Neural cell (in vitro differentiated cells): ENCODE measurements around the gene CUL2. TPM values are rescaled to one million over a fixed set of nuclear protein-coding genes. Genes with fewer than 3 reads are reported as not detected.

Experiments
- H2AFZ ChIP-seq: fragments of 200-600, 300-800 bp; sonication (generic), shearing (Covaris generic); 2 replicates; pipeline ENCODE4 v1.6.0; 2014; ENCODE audit warnings: low read depth, mild to moderate bottlenecking, antibody characterized with exemption, low read length, moderate library complexity
- H3F3A ChIP-seq: fragments of 200-600 bp; shearing (Covaris generic); 2 replicates; pipeline ENCODE4 v1.6.1; 2016; ENCODE audit warnings: mild to moderate bottlenecking, moderate library complexity, mixed read lengths, antibody characterized with exemption, low read length; ENCODE audit not compliant: insufficient read depth, poor library complexity, severe bottlenecking
- H3K27ac ChIP-seq: fragments of 200-600, 300-800 bp; sonication (generic), shearing (Covaris generic); 2 replicates; pipeline ENCODE4 v1.5.1; 2014; ENCODE audit warnings: mild to moderate bottlenecking, low read length, moderate library complexity
- H3K27me3 ChIP-seq: fragments of 300-800, 200-600 bp; sonication (generic), shearing (Covaris generic); 2 replicates; pipeline ENCODE4 v1.6.0; 2014; ENCODE audit warnings: mild to moderate bottlenecking, low read depth, low read length, moderate library complexity; ENCODE audit not compliant: insufficient read depth
- H3K36me3 ChIP-seq: fragments of 300-800, 200-600 bp; sonication (generic), shearing (Covaris generic); 2 replicates; pipeline ENCODE4 v1.5.1; 2014; ENCODE audit warnings: mild to moderate bottlenecking, antibody characterized with exemption, low read length, moderate library complexity; ENCODE audit not compliant: insufficient read depth
- H3K4me2 ChIP-seq: fragments of 300-800, 200-600 bp; sonication (generic), shearing (Covaris generic); 2 replicates; pipeline ENCODE4 v1.6.0; 2014; ENCODE audit warnings: mild to moderate bottlenecking, low read length
- H3K4me3 ChIP-seq: fragments of 300-800, 200-600 bp; sonication (generic), shearing (Covaris generic); 2 replicates; pipeline ENCODE4 v1.5.1; 2014; ENCODE audit warnings: mild to moderate bottlenecking, low read length, moderate library complexity
- H3K79me2 ChIP-seq: fragments of 200-600 bp; shearing (Covaris generic); replicated peaks from 2 replicates; pipeline ENCODE4 v1.6.0; 2014; ENCODE audit warnings: mild to moderate bottlenecking, low read length, moderate library complexity; ENCODE audit not compliant: insufficient read depth
- H3K9ac ChIP-seq: fragments of 300-800, 200-600 bp; sonication (generic), shearing (Covaris generic); 2 replicates; pipeline ENCODE4 v1.6.1; 2016; ENCODE audit warnings: mild to moderate bottlenecking, low read length, mixed read lengths
- H3K9me2 ChIP-seq: fragments of 200-600 bp; shearing (Covaris generic); 2 replicates; pipeline ENCODE4 v1.6.1; 2016; ENCODE audit warnings: mild to moderate bottlenecking, low read length, mixed read lengths; ENCODE audit not compliant: insufficient read depth
- H3K9me3 ChIP-seq: fragments of 200-600, 300-800 bp; sonication (generic), shearing (Covaris generic); 2 replicates; pipeline ENCODE4 v1.6.1; 2016; ENCODE audit warnings: mild to moderate bottlenecking, mixed run types, low read length, moderate library complexity, mixed read lengths
- H4K20me1 ChIP-seq: fragments of 200-600 bp; shearing (Covaris generic); 2 replicates; pipeline ENCODE4 v1.6.1; 2016; ENCODE audit warnings: mild to moderate bottlenecking, mixed run types; ENCODE audit not compliant: insufficient read depth
- CTCF ChIP-seq: fragments of 450-650 bp; IDR thresholded peaks from 2 replicates; pipeline ENCODE4 v1.5.1; 2014; ENCODE audit warnings: antibody characterized with exemption, mild to moderate bottlenecking, moderate library complexity; ENCODE audit not compliant: poor library complexity, severe bottlenecking
- EP300 ChIP-seq: fragments of 450-650 bp; conservative IDR thresholded peaks from 2 replicates; pipeline ENCODE4 v1.6.1; 2014; ENCODE audit warnings: antibody characterized with exemption, mild to moderate bottlenecking, moderate library complexity; ENCODE audit not compliant: poor library complexity, severe bottlenecking
- EZH2 ChIP-seq: fragments of 200-600, 300-800 bp; shearing (Covaris generic), sonication (generic); IDR thresholded peaks from 2 replicates; pipeline ENCODE4 v1.6.1; 2014; ENCODE audit warnings: antibody characterized with exemption, low read length, borderline replicate concordance, mild to moderate bottlenecking; ENCODE audit not compliant: insufficient read depth, poor library complexity, severe bottlenecking
- MXI1 ChIP-seq: fragments of 450-650 bp; conservative IDR thresholded peaks from 2 replicates; pipeline ENCODE4 v1.6.1; 2014; ENCODE audit warnings: antibody characterized with exemption, mild to moderate bottlenecking; ENCODE audit not compliant: poor library complexity, severe bottlenecking
- POLR2AphosphoS5 ChIP-seq: IDR thresholded peaks from 2 replicates; pipeline ENCODE4 v1.6.1; 2012
- RAD21 ChIP-seq: fragments of 450-650 bp; conservative IDR thresholded peaks from 2 replicates; pipeline ENCODE4 v1.6.1; 2014; ENCODE audit warnings: antibody characterized with exemption, mild to moderate bottlenecking, moderate library complexity
- REST ChIP-seq: IDR thresholded peaks from 2 replicates; pipeline ENCODE4 v1.6.1; 2012; ENCODE audit warnings: borderline replicate concordance
- SMC3 ChIP-seq: fragments of 450-650 bp; conservative IDR thresholded peaks from 2 replicates; pipeline ENCODE4 v1.6.1; 2014; ENCODE audit warnings: antibody characterized with exemption, mild to moderate bottlenecking, moderate library complexity; ENCODE audit not compliant: poor library complexity
- TAF1 ChIP-seq: IDR thresholded peaks from 2 replicates; pipeline ENCODE4 v1.6.1; 2012; ENCODE audit warnings: low read depth
- polyA plus RNA-seq: library from polyadenylated mRNA; depleted of rRNA; stranded (reverse); fragments of >200 nt; gene quantifications from 2 replicates; pipeline ENCODE4 v1.2.3, GENCODE V29; 2014

CUL2 gene
- polyA plus RNA-seq, 1 donor from 2014 or later, result 40.5 TPM

- no peak overlapping the region for H2AFZ ChIP-seq
- no peaks in the 10 kb centered on the region for H3K36me3 ChIP-seq
- no peaks in the 10 kb centered on the region for H4K20me1 ChIP-seq
- no peaks in the 10 kb centered on the region for H3F3A ChIP-seq
- H3K4me3 ChIP-seq, result no peak overlapping the region
- no peak overlapping the region for H3K27ac ChIP-seq
- no peak for TF ChIP-seq RAD21
- TF ChIP-seq EP300, result no peak
- no peak for TF ChIP-seq CTCF
- no peak for TF ChIP-seq MXI1
- TF ChIP-seq SMC3, result no peak
- TF ChIP-seq REST, result no peak
- TF ChIP-seq TAF1, result no peak
- no peak for TF ChIP-seq EZH2
- TF ChIP-seq POLR2AphosphoS5, result no peak
- H3K9me2 ChIP-seq, result no peaks in the 10 kb centered on the region
- peaks cover 7% of the 10 kb centered on the region for H3K9me3 ChIP-seq
- no peaks in the 10 kb centered on the region for H3K27me3 ChIP-seq
- H3K79me2 ChIP-seq, result no peaks in the 10 kb centered on the region
- no peak overlapping the region for H3K4me2 ChIP-seq
- H3K9ac ChIP-seq, result no peak overlapping the region
Observed at GRCh38 chr10:34985146-34985545, 105.0 kb downstream of the CUL2 start.

- H3K9ac ChIP-seq, result no peak overlapping the region
Observed at GRCh38 chr10:34981844-34982243, 108.3 kb downstream of the CUL2 start.

More at GRCh38 chr10:34981844-34982243, 108.3 kb downstream of the CUL2 start:
- H3K27ac ChIP-seq, result no peak overlapping the region
- H3K9me2 ChIP-seq, result no peaks in the 10 kb centered on the region
- no peak overlapping the region for H3K4me2 ChIP-seq
- H3K27me3 ChIP-seq, result no peaks in the 10 kb centered on the region
- no peaks in the 10 kb centered on the region for H3K36me3 ChIP-seq
- H3K4me3 ChIP-seq, result no peak overlapping the region
- no peaks in the 10 kb centered on the region for H3F3A ChIP-seq
- H3K9me3 ChIP-seq, result peaks cover 7% of the 10 kb centered on the region
- no peak for TF ChIP-seq POLR2AphosphoS5
- no peak for TF ChIP-seq RAD21
- TF ChIP-seq EZH2, result no peak
- TF ChIP-seq REST, result no peak
- TF ChIP-seq EP300, result no peak
- no peak for TF ChIP-seq SMC3
- no peak for TF ChIP-seq TAF1
- no peak for TF ChIP-seq MXI1
- TF ChIP-seq CTCF, result no peak
- H4K20me1 ChIP-seq, result no peaks in the 10 kb centered on the region
- H2AFZ ChIP-seq, result no peak overlapping the region
- H3K79me2 ChIP-seq, result no peaks in the 10 kb centered on the region
